Measurements from ENCODE around the gene CYSTM1. TPM values are rescaled to one million over a fixed set of nuclear protein-coding genes. Genes with fewer than 3 reads are reported as not detected.

CYSTM1 gene
- total RNA-seq, 2 experiments from 2014 or later = 10.5 to 12.2 TPM

DNA sequence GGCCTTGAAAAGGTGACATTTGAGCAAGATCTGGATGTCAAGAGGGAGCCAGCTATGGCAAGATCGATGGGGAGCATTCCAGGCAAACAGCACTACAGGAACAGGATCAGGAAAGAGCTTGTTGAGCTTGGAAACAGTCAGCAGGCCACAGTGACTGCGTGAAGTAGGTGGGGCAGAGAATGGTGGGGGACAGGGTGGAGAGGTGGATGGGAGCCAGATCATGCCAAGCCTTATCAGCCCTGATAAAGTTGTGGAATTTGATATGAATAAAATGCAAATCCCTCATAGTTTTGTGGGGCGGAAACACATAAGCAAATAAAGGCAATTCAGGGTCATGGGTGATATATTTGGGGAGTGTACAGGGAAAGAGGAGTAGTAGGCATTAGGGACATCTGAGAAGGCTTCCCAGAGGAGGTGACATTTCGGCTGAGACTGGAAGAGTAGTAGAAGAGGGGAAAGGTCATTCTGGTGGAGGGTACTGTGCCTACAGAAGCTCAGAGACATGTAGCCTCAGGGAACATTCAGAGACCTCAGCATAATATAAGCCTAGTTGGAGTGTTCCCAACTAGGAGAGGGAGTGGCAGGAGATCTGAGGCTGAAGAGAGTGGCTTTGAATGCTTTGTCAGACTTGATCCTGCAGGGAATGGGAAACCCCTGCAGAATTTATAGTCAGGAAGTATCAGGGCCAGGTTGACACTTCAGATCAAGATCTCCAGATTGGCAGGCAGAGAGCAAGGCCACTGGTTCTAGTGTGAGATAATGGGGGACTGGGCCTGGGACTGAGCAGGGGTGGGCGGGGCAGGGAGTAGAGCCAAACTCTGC is 9.7 kb upstream of the CYSTM1 start:
- ChIA-PET CTCF (interaction anchor here (0.9 kb wide), 1 partner anchor 21 kb away, joined by 3 read pairs; no protein-coding TSS in a partner anchor), POLR2A (no interaction called here)
- ATAC-seq (no peak), DNase-seq (no peak)
- H3K4me1 Mint-ChIP-seq (ENCODE audit: low read depth) = peaks cover 6% of the 10 kb centered on the region
- H3K27me3 Mint-ChIP-seq (ENCODE audit: low read depth) = peaks cover 8% of the 10 kb centered on the region
- no peaks in the 10 kb centered on the region for H3K9me3 Mint-ChIP-seq (ENCODE audit: insufficient read depth)
- no peak overlapping the region for H3K27ac Mint-ChIP-seq
- H3K4me3 Mint-ChIP-seq = no peak overlapping the region
- no peaks in the 10 kb centered on the region for H3K36me3 Mint-ChIP-seq (ENCODE audit: low read depth)

DNA sequence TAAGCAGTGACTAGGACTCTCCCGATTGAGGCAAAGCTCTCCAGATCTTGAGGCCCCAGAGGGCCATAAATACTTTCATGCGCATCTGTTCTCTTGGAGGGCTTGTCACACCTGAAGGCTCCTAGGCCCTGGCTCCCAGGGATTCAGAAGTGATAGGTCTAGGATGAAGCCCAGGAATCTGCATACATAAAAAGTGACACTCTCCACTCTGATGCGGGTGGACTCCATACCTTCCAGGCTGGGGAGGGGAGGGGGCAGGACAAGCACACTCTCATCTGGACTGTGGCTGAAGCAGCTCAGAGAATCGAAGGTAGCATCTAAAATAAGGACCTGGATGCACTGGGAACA is 9.1 kb upstream of the CYSTM1 start:
- ATAC-seq (no peak), DNase-seq (no peak)
- Mint-ChIP-seq H3K4me1 (ENCODE audit: low read depth) (peaks cover 6% of the 10 kb centered on the region), H3K9me3 (ENCODE audit: insufficient read depth) (no peaks in the 10 kb centered on the region), H3K27me3 (ENCODE audit: low read depth) (peaks cover 5% of the 10 kb centered on the region), H3K4me3 (no peak overlapping the region), H3K36me3 (ENCODE audit: low read depth) (no peaks in the 10 kb centered on the region), H3K27ac (no peak overlapping the region)
- ChIA-PET POLR2A (no interaction called here), CTCF (no interaction called here)

DNA sequence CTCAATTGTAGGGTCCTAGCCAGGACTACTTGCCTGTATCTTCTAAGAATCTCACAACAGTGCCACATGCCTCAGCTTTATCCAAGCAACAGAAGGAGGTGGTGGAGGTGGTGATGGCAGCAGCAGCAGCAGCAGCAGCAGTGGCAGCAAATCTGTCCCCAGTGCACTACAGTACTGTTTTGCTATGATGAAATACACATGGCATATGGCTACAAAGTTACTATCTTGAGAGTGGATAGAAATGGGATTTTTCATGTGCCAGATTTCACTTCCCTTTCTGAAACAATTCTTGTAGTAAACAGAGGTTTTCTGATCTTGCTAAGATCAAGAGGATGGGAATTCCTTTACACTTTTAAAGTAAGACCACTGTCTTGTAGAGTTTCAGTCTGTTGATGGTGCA is 8.1 kb upstream of the CYSTM1 start:
- DNase-seq = no peak
- Mint-ChIP-seq H3K27me3 (ENCODE audit: low read depth) (peaks cover 5% of the 10 kb centered on the region), H3K4me3 (no peak overlapping the region), H3K36me3 (ENCODE audit: low read depth) (no peaks in the 10 kb centered on the region), H3K9me3 (ENCODE audit: insufficient read depth) (no peaks in the 10 kb centered on the region), H3K4me1 (ENCODE audit: low read depth) (peaks cover 6% of the 10 kb centered on the region), H3K27ac (no peak overlapping the region)
- POLR2A ChIA-PET = interaction anchor here (0.6 kb wide), 1 partner anchor 30 kb away, joined by 3 read pairs; no protein-coding TSS in a partner anchor
- CTCF ChIA-PET = no interaction called here
- no peak for ATAC-seq

DNA sequence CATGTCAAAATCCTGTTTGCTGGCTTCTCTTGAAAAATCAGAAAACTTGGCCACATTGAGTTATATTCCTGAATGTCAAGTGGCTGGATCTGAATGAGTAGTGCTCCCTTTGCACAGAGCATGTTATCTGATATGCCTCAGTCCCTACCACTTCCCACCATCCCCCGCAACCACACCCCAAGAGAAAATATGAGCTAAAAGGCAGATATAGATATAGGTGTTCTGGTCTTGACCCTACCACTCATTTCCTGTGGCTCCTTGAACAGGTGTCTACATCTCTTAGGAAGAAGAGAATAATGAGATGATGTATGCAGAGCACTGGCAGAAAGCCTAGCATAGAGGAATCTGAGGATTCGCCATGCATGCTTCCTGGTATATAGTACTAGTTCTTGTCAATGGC is 6.6 kb upstream of the CYSTM1 start:
- POLR2A ChIA-PET = interaction anchor here (0.8 kb wide), 1 partner anchor 63 kb away, joined by 3 read pairs; no protein-coding TSS in a partner anchor
- Mint-ChIP-seq H3K27ac (no peak overlapping the region), H3K4me3 (no peak overlapping the region), H3K4me1 (ENCODE audit: low read depth) (peaks cover 6% of the 10 kb centered on the region), H3K9me3 (ENCODE audit: insufficient read depth) (no peaks in the 10 kb centered on the region), H3K36me3 (ENCODE audit: low read depth) (no peaks in the 10 kb centered on the region), H3K27me3 (ENCODE audit: low read depth) (peaks cover 12% of the 10 kb centered on the region)
- DNase-seq (no peak), ATAC-seq (no peak)
- CTCF ChIA-PET = no interaction called here

DNA sequence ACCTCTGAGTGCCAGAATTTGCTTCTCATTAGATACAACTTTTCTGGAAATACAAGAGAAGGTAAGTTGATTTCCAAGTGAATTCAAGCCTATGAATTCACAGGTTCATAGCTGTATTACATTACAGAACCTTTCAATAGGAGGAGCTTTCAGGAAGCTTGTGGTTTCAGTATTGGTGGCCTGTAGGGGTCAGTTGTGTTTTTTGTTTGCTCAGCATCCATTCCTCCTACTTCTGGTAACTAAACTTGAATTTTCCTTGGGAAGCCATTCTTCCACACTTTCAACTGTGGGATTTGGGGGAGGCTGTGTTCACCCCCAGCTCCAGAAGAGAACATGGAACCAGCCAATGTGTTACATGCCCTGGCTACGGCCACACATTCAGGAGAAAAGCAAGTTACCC is 5.6 kb upstream of the CYSTM1 start:
- Mint-ChIP-seq H3K27ac (no peak overlapping the region), H3K4me1 (ENCODE audit: low read depth) (peaks cover 7% of the 10 kb centered on the region), H3K27me3 (ENCODE audit: low read depth) (peaks cover 16% of the 10 kb centered on the region), H3K36me3 (ENCODE audit: low read depth) (no peaks in the 10 kb centered on the region), H3K9me3 (ENCODE audit: insufficient read depth) (no peaks in the 10 kb centered on the region), H3K4me3 (no peak overlapping the region)
- no peak for ATAC-seq
- ChIA-PET CTCF (interaction anchor here (1.1 to 1.9 kb wide), 4 partner anchors 9 to 182 kb away, joined by 3 to 7 read pairs (median 4); no protein-coding TSS in a partner anchor), POLR2A (no interaction called here)
- no peak for DNase-seq

DNA sequence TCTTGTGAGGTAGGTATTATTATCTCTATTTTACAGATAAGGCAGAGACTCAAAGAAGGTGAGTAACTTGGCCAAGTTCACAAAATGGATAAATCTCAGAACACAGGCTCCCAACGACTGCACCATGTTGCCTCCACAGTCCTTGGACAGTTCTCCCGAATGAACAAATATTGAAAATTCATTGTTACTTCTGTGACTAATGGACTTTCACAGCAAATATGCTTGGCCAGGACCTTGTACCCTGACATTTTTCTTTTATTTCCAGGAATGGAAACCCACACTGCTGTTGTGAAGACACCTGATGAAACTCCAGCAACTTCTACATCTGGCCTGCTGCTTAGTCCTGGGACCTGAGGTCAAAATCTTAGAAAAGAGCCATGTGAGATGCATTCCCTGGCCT is 2.5 kb upstream of the CYSTM1 start:
- DNase-seq (no peak), ATAC-seq (no peak)
- ChIA-PET POLR2A (no interaction called here), CTCF (no interaction called here)
- Mint-ChIP-seq H3K4me3 (no peak overlapping the region), H3K27me3 (ENCODE audit: low read depth) (peaks cover 19% of the 10 kb centered on the region), H3K4me1 (ENCODE audit: low read depth) (peaks cover 20% of the 10 kb centered on the region), H3K36me3 (ENCODE audit: low read depth) (no peaks in the 10 kb centered on the region), H3K27ac (no peak overlapping the region), H3K9me3 (ENCODE audit: insufficient read depth) (no peaks in the 10 kb centered on the region)

DNA sequence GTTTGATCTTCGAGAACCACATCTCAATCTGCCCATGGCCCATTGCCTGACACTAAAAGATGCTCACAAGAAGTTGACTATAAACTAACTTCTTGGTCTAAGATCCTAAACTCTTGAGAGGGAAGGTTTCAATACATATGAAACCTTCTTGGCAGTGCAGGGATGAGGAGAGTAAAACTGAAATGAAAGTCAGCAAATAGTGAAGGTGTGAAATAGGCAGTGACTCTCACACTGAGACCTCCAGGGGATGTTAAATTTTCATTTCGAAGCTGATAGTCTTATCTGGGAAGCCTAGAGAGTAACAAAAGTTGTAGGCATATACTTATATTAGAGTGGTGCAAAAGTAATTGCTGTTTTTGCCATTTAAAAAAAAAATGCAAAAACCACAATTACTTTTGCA is 974 bp upstream of the CYSTM1 start:
- no peak overlapping the region for H3K4me3 Mint-ChIP-seq
- no peak overlapping the region for H3K27ac Mint-ChIP-seq
- H3K36me3 Mint-ChIP-seq (ENCODE audit: low read depth) = no peaks in the 10 kb centered on the region
- ChIA-PET POLR2A (no interaction called here), CTCF (interaction anchor here (0.7 to 1.6 kb wide), 4 partner anchors 101 to 503 kb away, joined by 3 to 4 read pairs (median 4); no protein-coding TSS in a partner anchor)
- ATAC-seq = no peak
- H3K4me1 Mint-ChIP-seq (ENCODE audit: low read depth) = peaks cover 14% of the 10 kb centered on the region
- H3K27me3 Mint-ChIP-seq (ENCODE audit: low read depth) = peaks cover 19% of the 10 kb centered on the region
- H3K9me3 Mint-ChIP-seq (ENCODE audit: insufficient read depth) = no peaks in the 10 kb centered on the region
- no peak for DNase-seq

DNA sequence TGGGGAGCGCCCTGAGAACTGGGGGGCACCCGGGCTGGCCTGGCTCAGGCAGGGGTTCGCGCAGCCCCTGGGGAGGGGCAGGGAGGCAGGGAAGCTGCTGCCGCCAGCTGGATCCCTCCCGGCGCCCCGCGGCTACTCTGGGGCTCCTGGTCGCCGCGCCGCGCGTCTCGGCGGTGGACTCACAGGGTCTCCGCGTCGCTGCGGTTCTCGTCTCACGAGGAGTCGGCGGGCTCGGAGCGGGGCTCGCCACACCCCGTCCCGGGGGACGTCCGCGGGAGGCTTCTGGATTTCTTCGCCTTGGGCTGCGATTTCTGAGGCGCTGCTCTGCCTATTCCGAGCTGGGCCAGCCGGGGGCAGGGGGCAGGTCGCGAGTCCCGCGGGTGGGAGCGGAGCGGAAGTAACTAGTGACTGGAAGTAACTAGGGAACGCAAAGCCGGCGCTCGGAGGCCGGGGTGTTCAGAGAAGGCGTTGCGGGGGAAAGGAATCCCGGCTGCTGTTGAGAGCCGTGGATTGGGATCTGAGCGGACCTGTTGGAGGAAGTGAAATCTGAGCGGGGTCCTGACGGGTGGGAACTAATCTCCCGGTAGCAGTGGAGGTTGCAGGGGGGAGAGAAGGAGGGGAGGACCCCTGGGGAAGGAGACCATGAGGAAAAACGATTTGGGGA is 511 bp downstream of the CYSTM1 start:
- Mint-ChIP-seq H3K36me3 (ENCODE audit: low read depth) (no peaks in the 10 kb centered on the region), H3K4me1 (ENCODE audit: low read depth) (peaks cover 14% of the 10 kb centered on the region), H3K9me3 (ENCODE audit: insufficient read depth) (no peaks in the 10 kb centered on the region), H3K27ac (peak overlapping the region; percentile 79), H3K27me3 (ENCODE audit: low read depth) (peaks cover 19% of the 10 kb centered on the region), H3K4me3 (peak overlapping the region; percentile 92)
- ATAC-seq (peak; percentile 60), DNase-seq (peak; percentile 73)
- CTCF ChIA-PET = interaction anchor here (1.4 kb wide), 1 partner anchor 177 kb away, joined by 4 read pairs; no protein-coding TSS in a partner anchor
- POLR2A ChIA-PET = interaction anchor here (1.0 kb wide), 2 partner anchors 62 to 225 kb away, joined by 3 read pairs; partner anchors contain the start of gene PURA

DNA sequence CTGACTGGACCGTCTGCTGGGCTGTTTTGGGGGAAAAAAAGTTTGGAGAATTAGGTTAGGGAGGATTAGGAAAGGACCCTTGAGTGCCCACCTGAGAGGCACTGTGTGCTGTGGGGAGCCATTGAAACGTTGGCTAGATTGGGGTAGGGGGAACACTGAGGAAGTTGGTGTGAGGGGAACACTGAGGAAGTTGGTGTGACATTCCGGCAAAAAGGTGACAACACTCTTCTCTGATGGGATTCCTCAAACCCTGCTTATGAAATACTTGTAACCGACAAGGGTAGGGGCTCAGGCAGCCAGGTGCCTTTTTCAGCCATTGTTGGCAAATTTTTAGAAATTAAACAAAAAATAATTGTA is 1.0 kb downstream of the CYSTM1 start:
- Mint-ChIP-seq H3K4me3 (peak overlapping the region; percentile 84), H3K4me1 (ENCODE audit: low read depth) (peaks cover 18% of the 10 kb centered on the region), H3K27ac (peak overlapping the region; percentile 79), H3K9me3 (ENCODE audit: insufficient read depth) (no peaks in the 10 kb centered on the region), H3K36me3 (ENCODE audit: low read depth) (no peaks in the 10 kb centered on the region), H3K27me3 (ENCODE audit: low read depth) (peaks cover 19% of the 10 kb centered on the region)
- ATAC-seq (no peak), DNase-seq (no peak)
- POLR2A ChIA-PET = interaction anchor here (1.0 kb wide), 1 partner anchor 225 kb away, joined by 3 read pairs; no protein-coding TSS in a partner anchor
- CTCF ChIA-PET = no interaction called here

DNA sequence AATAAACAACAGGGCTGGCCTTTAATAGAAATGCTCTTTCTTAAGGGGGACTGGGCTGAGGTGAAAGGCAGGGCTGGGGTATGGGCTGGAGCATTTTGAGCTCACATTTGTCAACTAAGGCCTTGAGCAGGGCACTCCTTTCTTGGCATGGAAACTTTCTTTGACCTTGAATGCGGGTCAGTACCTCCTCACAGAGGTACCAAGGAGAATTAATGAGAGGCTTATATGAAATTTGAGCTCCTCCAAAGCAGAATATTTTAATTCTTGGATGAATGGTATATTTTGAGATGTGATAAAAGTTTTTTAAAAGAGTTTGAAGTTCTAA is 3.1 kb downstream of the CYSTM1 start:
- peaks cover 21% of the 10 kb centered on the region for H3K4me1 Mint-ChIP-seq (ENCODE audit: low read depth)
- H3K27me3 Mint-ChIP-seq (ENCODE audit: low read depth) = peaks cover 14% of the 10 kb centered on the region
- no peaks in the 10 kb centered on the region for H3K9me3 Mint-ChIP-seq (ENCODE audit: insufficient read depth)
- no peak overlapping the region for H3K4me3 Mint-ChIP-seq
- no peak overlapping the region for H3K27ac Mint-ChIP-seq
- CTCF ChIA-PET = interaction anchor here (1.1 to 1.6 kb wide), 2 partner anchors 9 to 334 kb away, joined by 3 read pairs; no protein-coding TSS in a partner anchor
- DNase-seq = no peak
- no peaks in the 10 kb centered on the region for H3K36me3 Mint-ChIP-seq (ENCODE audit: low read depth)
- POLR2A ChIA-PET = no interaction called here
- no peak for ATAC-seq

DNA sequence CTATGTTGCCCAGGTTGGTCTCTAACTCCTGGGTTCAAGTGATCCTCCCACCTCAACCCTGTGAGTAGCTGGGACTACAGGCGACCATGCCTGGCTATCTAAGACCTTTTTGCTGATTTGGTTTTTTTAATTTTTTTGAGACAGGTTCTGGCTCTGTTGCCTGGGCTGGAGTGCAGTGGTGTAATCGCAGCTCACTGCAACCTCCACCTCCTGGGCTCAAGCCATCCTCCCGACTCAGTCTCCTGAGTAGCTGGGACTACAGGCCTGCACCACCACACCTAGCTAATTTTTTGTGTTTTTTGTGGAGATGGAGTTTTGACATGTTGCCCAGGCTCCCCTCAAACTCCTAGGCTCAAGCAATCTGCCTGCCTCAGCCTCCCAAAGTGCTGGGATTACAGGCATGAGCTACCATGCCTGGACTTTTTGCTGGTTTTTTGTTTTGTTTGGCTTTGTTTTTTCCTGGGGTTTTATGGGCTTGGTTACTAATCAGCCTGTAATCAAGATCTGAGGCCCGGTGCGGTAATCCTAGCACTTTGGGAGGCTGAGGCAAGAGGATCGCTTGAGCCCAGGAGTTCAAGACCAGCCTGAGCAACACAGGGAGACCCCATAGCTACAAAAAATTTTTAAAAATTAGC is 3.6 kb downstream of the CYSTM1 start:
- ChIA-PET POLR2A (no interaction called here), CTCF (interaction anchor here (1.1 to 1.6 kb wide), 3 partner anchors 8 to 12 kb away, joined by 3 read pairs; no protein-coding TSS in a partner anchor)
- Mint-ChIP-seq H3K9me3 (ENCODE audit: insufficient read depth) (no peaks in the 10 kb centered on the region), H3K27ac (no peak overlapping the region), H3K4me3 (no peak overlapping the region), H3K4me1 (ENCODE audit: low read depth) (peaks cover 21% of the 10 kb centered on the region), H3K36me3 (ENCODE audit: low read depth) (no peaks in the 10 kb centered on the region), H3K27me3 (ENCODE audit: low read depth) (peaks cover 9% of the 10 kb centered on the region)
- ATAC-seq (no peak), DNase-seq (no peak)

DNA sequence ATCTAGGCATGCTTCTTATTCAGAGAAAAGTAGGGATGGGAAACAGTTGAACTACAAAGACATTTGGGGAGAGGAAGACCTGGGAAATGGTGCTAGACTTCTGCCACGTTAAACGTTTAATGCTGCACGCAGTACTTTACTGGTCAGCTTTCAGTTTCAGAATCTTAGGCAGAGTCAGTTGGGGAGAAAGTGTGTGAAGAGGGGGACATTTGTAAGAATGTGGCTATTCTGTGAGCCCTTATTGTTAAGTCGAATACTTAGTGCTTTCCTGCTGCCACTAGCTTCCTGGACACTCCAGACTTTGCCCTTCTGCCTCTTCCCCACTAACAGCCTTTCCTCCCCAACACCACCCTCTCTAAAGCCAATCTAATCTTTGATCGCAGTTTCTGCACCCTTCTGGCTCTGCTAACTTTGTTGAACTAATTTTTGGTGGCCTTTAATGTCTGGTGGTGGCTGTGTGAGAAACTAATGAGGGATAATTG is 6.1 kb downstream of the CYSTM1 start:
- ChIA-PET CTCF (interaction anchor here (1.2 to 1.5 kb wide), 2 partner anchors 37 to 171 kb away, joined by 3 to 4 read pairs; no protein-coding TSS in a partner anchor), POLR2A (no interaction called here)
- Mint-ChIP-seq H3K4me3 (no peak overlapping the region), H3K36me3 (ENCODE audit: low read depth) (no peaks in the 10 kb centered on the region), H3K4me1 (ENCODE audit: low read depth) (peaks cover 8% of the 10 kb centered on the region), H3K27me3 (ENCODE audit: low read depth) (peaks cover 2% of the 10 kb centered on the region), H3K9me3 (ENCODE audit: insufficient read depth) (no peaks in the 10 kb centered on the region), H3K27ac (peak overlapping the region; percentile 5)
- DNase-seq (no peak), ATAC-seq (no peak)
